Activated CD8-positive, alpha-beta memory T cell treated with anti-CD3 and anti-CD28 coated beads, Interleukin-2, amount 10 ng/mL, durations not matched to agents 7 days and 5 days (primary cell): Measurements from ENCODE around the gene C19orf25. TPM values are rescaled to one million over a fixed set of nuclear protein-coding genes. Genes with fewer than 3 reads are reported as not detected.
A peak's percentile ranks its signal among the peaks of the same experiment; 100 is the strongest.
"Not testable (repeated sequence)": the region's sequence is repeated elsewhere in the genome, so short reads cannot be mapped to it uniquely, and the experiment has no call there.

Source experiments
- ATAC-seq: fragments of 150-1000 bp; cut with Tn5 transposase; one replicate; pipeline ENCODE4 v1.10.0; 2021; ENCODE audit warnings: moderate library complexity
- CTCF ChIA-PET: fragments of 350-600 bp; sonication (Branson Sonifier 250); formaldehyde crosslinking; loops from one replicate; lab custom pipeline; 2021; ENCODE audit warnings: antibody characterized with exemption; lab: Charles Lee
- DNase-seq: peaks from one replicate; pipeline ENCODE4 v3.0.0-alpha.2; 2020
- H3K27ac Mint-ChIP-seq: one replicate; pipeline ENCODE4 v1.8.0; 2021; ENCODE audit warnings: mild to moderate bottlenecking, mixed read lengths
- H3K27me3 Mint-ChIP-seq: one replicate; pipeline ENCODE4 v1.8.0; 2021; ENCODE audit warnings: mixed read lengths
- H3K36me3 Mint-ChIP-seq: one replicate; pipeline ENCODE4 v1.8.0; 2021; ENCODE audit warnings: mild to moderate bottlenecking, mixed read lengths
- H3K4me1 Mint-ChIP-seq: one replicate; pipeline ENCODE4 v1.8.0; 2021; ENCODE audit warnings: mixed read lengths
- H3K4me3 Mint-ChIP-seq: one replicate; pipeline ENCODE4 v1.8.0; 2021; ENCODE audit warnings: mild to moderate bottlenecking, moderate library complexity, mixed read lengths
- H3K9me3 Mint-ChIP-seq: one replicate; pipeline ENCODE4 v1.8.0; 2022; ENCODE audit warnings: low read depth, mixed read lengths
- total RNA-seq, 2 experiments: library from RNA; stranded (reverse); gene quantifications; one replicate each; pipeline ENCODE4 v1.2.3, GENCODE V29; 2021

Gene C19orf25
- total RNA-seq, 2 experiments from 2014 or later = 43.3 to 48.9 TPM

GRCh38 chr19:1509602-1510441, 30.8 kb upstream of the C19orf25 start:
- H3K4me3 Mint-ChIP-seq = no peak overlapping the region
- peaks cover 6% of the 10 kb centered on the region for H3K4me1 Mint-ChIP-seq
- no peak overlapping the region for H3K27ac Mint-ChIP-seq
- H3K27me3 Mint-ChIP-seq = peaks cover 21% of the 10 kb centered on the region
- H3K9me3 Mint-ChIP-seq = peaks cover 2% of the 10 kb centered on the region
- H3K36me3 Mint-ChIP-seq = no peaks in the 10 kb centered on the region
- no peak for DNase-seq
- CTCF ChIA-PET = interaction anchor here (0.7 to 0.9 kb wide), 2 partner anchors 44 to 230 kb away, joined by 3 read pairs; no protein-coding TSS in a partner anchor
- ATAC-seq = no peak

DNA sequence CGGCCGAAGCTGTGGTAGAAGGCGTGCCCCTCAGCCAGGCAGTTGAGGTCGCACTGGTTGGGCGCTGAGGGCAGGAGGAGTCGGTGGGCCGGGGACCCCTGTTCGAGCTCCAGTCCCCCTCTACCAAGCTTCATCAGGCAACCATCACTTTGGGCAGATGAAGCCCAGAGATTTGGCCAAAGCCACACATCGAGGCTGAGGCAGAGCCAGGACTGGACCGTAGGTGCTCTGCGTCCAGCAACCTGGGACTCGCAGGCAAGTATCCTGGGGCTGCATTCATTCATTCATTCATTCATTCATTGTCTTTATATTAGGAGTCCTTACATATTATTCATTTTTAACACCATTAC, 29.5 kb upstream of the C19orf25 start:
- Mint-ChIP-seq H3K27me3 (peaks cover 31% of the 10 kb centered on the region), H3K27ac (no peak overlapping the region), H3K36me3 (no peaks in the 10 kb centered on the region), H3K9me3 (peaks cover 2% of the 10 kb centered on the region), H3K4me3 (no peak overlapping the region), H3K4me1 (peaks cover 8% of the 10 kb centered on the region)
- DNase-seq = no peak
- CTCF ChIA-PET = interaction anchor here (1.7 kb wide), 1 partner anchor 38 kb away, joined by 6 read pairs; no protein-coding TSS in a partner anchor
- no peak for ATAC-seq

DNA sequence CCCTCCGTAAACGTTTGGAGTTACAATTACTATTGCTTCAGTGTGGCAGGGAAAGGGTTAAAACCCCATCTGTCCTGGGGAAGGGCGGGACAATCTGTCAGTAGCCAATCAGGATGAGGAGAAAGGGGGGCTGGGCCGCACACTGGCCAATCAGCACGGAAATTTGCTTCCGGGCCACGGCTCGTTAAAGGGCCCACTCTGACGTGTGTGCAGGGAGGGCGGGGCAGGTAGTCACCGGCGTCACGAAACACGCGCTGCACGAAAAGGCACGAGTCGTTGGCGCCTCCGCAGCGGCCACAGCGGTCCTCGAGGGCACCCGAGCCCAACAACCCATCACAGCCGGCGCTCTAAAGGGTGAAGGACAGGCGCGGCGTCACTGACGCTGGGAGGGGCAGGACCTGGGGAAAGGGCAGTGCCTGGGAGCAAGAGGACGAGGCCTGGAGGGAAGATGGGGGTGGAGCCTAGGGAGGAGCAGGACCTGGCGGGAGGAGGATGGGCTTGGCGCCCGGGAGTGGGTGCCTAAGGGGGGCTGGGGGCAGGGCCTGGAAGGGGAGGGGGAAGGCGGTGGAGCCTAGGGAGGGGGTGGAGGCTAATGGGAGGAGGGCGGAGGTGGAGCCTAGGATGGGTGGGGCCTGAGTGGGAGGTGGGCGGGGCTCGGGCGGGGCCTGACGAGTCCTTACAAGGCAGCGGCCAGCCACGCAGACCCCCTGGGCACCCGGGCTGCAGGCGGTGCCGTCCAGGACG, 28.9 kb upstream of the C19orf25 start:
- peaks cover 2% of the 10 kb centered on the region for H3K9me3 Mint-ChIP-seq
- DNase-seq (peak; percentile 91), ATAC-seq (peak; percentile 87)
- H3K4me3 Mint-ChIP-seq = peak overlapping the region; percentile 74
- peak overlapping the region; percentile 77 for H3K27ac Mint-ChIP-seq
- peaks cover 8% of the 10 kb centered on the region for H3K4me1 Mint-ChIP-seq
- CTCF ChIA-PET = interaction anchor here (1.7 kb wide), 1 partner anchor 39 kb away, joined by 6 read pairs; no protein-coding TSS in a partner anchor
- H3K27me3 Mint-ChIP-seq = peaks cover 33% of the 10 kb centered on the region
- H3K36me3 Mint-ChIP-seq = no peaks in the 10 kb centered on the region

DNA sequence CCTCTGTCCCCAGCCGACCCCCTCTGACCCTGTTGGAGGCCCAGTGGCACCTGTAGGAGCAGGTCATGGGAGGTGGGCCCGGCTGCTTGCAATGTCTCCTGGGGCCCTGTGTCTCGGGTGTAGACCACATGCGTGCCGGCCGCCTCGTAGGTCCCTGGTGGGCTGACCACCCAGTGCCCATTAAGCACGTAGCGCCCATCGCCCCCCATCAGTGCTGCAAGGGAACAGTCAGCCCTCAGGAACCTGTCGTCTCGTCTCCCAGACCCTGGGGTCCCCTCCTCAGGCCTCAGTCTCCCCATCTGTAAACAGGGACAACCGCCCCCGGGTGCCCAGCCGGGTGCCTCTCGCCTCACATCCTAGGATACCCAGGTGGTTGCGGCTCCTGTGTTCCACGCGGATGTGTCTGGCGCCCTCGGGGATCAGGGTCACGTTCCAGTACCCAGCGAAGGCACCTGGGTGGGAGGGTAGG, 28.2 kb upstream of the C19orf25 start:
- ATAC-seq (no peak), DNase-seq (no peak)
- peaks cover 2% of the 10 kb centered on the region for H3K9me3 Mint-ChIP-seq
- H3K4me1 Mint-ChIP-seq = peaks cover 9% of the 10 kb centered on the region
- H3K4me3 Mint-ChIP-seq = no peak overlapping the region
- CTCF ChIA-PET = interaction anchor here (1.7 kb wide), 1 partner anchor 39 kb away, joined by 6 read pairs; no protein-coding TSS in a partner anchor
- H3K36me3 Mint-ChIP-seq = no peaks in the 10 kb centered on the region
- H3K27me3 Mint-ChIP-seq = peaks cover 36% of the 10 kb centered on the region
- no peak overlapping the region for H3K27ac Mint-ChIP-seq

- no peak overlapping the region for H3K4me3 Mint-ChIP-seq
- CTCF ChIA-PET = interaction anchor here (1.6 kb wide), 1 partner anchor 40 kb away, joined by 4 read pairs; no protein-coding TSS in a partner anchor
- peaks cover 2% of the 10 kb centered on the region for H3K9me3 Mint-ChIP-seq
- no peaks in the 10 kb centered on the region for H3K36me3 Mint-ChIP-seq
- DNase-seq (no peak), ATAC-seq (no peak)
- H3K27me3 Mint-ChIP-seq = peaks cover 33% of the 10 kb centered on the region
- H3K27ac Mint-ChIP-seq = no peak overlapping the region
- peaks cover 9% of the 10 kb centered on the region for H3K4me1 Mint-ChIP-seq
Measured at GRCh38 chr19:1505991-1506881, 27.2 kb upstream of the C19orf25 start.

GRCh38 chr19:1505012-1505411, 26.0 kb upstream of the C19orf25 start:
- peaks cover 2% of the 10 kb centered on the region for H3K9me3 Mint-ChIP-seq
- H3K4me1 Mint-ChIP-seq = peaks cover 9% of the 10 kb centered on the region
- no peak overlapping the region for H3K4me3 Mint-ChIP-seq
- H3K27me3 Mint-ChIP-seq = peaks cover 25% of the 10 kb centered on the region
- ATAC-seq (no peak), DNase-seq (no peak)
- H3K36me3 Mint-ChIP-seq = no peaks in the 10 kb centered on the region
- H3K27ac Mint-ChIP-seq = no peak overlapping the region
- CTCF ChIA-PET = interaction anchor here (0.6 to 1.6 kb wide), 2 partner anchors 41 to 533 kb away, joined by 4 read pairs; no protein-coding TSS in a partner anchor

GRCh38 chr19:1503925-1504773, 25.1 kb upstream of the C19orf25 start:
- Mint-ChIP-seq H3K4me3 (no peak overlapping the region), H3K27me3 (peaks cover 20% of the 10 kb centered on the region)

DNA sequence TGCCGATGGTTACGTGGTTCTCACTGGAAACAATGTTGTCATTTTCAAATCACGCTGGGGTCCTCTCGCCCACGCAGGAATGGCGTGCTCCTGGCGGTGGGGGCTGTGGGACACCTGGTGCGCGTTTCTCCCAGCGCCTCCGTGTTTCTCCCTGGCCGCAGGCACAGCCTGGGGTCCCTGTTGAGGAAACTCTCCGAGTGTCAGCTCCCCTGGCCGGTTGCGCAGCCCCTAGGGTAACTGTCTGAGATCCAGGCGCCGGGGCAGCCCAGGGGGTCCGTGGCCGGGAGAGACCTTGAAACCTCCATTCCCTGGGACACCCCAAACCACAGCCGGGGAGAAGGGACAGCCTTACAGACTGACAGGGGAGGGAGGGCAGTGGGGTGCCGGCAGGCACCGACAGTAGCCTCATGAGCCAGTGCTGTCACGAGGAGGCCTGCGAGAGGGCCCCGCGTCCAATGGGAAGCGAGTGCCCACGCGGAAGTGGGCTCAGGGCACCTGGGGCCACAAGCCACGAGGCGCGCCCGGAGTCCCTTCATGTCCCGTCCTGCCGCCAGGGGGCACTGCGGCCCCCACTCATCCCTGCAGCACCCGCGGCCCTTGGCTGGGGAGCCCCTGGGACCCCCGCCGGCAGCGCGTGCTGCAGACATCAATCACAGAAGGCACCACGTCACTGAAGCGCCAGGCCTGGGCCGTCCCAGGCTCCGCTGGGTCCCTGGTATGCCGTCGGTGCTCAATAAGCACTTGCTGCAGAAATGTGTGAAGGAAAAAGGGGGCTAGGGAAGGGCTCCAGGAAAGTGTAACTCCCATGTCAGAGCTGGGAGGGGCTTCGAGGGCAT, 24.3 kb upstream of the C19orf25 start:
- H3K27ac Mint-ChIP-seq = no peak overlapping the region
- H3K27me3 Mint-ChIP-seq = peaks cover 16% of the 10 kb centered on the region
- DNase-seq (peak; percentile 75), ATAC-seq (peak; percentile 51)
- peaks cover 9% of the 10 kb centered on the region for H3K4me1 Mint-ChIP-seq
- CTCF ChIA-PET = interaction anchor here (0.7 to 2.0 kb wide), 4 partner anchors 12 to 169 kb away, joined by 3 to 4 read pairs (median 4); no protein-coding TSS in a partner anchor
- no peaks in the 10 kb centered on the region for H3K36me3 Mint-ChIP-seq
- peaks cover 2% of the 10 kb centered on the region for H3K9me3 Mint-ChIP-seq
- no peak overlapping the region for H3K4me3 Mint-ChIP-seq

More at GRCh38 chr19:1503925-1504773, 25.1 kb upstream of the C19orf25 start:
- H3K9me3 Mint-ChIP-seq = peaks cover 2% of the 10 kb centered on the region
- CTCF ChIA-PET = no interaction called here
- DNase-seq (no peak), ATAC-seq (no peak)
- H3K27ac Mint-ChIP-seq = peak overlapping the region; percentile 24
- peaks cover 9% of the 10 kb centered on the region for H3K4me1 Mint-ChIP-seq
- H3K36me3 Mint-ChIP-seq = no peaks in the 10 kb centered on the region

- Mint-ChIP-seq H3K36me3 (no peaks in the 10 kb centered on the region), H3K4me1 (peaks cover 5% of the 10 kb centered on the region), H3K27ac (peak overlapping the region; percentile 49), H3K27me3 (peaks cover 16% of the 10 kb centered on the region), H3K9me3 (peaks cover 2% of the 10 kb centered on the region), H3K4me3 (no peak overlapping the region)
- no peak for DNase-seq
- no peak for ATAC-seq
- CTCF ChIA-PET = interaction anchor here (0.7 to 2.0 kb wide), 4 partner anchors 11 to 170 kb away, joined by 3 to 4 read pairs (median 4); no protein-coding TSS in a partner anchor
Measured at GRCh38 chr19:1502433-1503088, 23.5 kb upstream of the C19orf25 start.

- Mint-ChIP-seq H3K9me3 (peaks cover under 1% of the 10 kb centered on the region), H3K27ac (no peak overlapping the region), H3K36me3 (no peaks in the 10 kb centered on the region), H3K27me3 (peaks cover 16% of the 10 kb centered on the region), H3K4me3 (no peak overlapping the region), H3K4me1 (peaks cover 4% of the 10 kb centered on the region)
- DNase-seq (no peak), ATAC-seq (peak; percentile 21)
- CTCF ChIA-PET = interaction anchor here (1.0 to 2.0 kb wide), 2 partner anchors 10 kb away, joined by 4 to 6 read pairs; partner anchors contain the start of gene REEP6
Measured at GRCh38 chr19:1501200-1501595, 22.2 kb upstream of the C19orf25 start.

DNA sequence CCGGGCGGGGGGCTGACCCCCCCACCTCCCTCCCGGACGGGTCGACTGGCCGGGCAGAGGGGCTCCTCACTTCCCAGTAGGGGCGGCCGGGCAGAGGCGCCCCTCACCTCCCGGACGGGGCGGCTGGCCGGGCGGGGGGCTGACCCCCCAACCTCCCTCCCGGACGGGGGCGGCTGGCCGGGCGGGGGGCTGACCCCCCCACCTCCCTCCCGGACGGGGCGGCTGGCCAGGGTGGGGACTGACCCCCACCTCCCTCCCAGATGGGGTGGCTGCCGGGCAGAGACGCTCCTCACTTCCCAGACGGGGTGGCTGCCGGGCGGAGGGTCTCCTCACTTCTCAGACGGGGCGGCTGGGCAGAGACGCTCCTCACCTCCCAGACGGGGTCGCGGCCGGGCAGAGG, 20.2 kb upstream of the C19orf25 start:
- H3K9me3 Mint-ChIP-seq, DNase-seq, CTCF ChIA-PET, H3K4me1 Mint-ChIP-seq, H3K36me3 Mint-ChIP-seq, H3K4me3 Mint-ChIP-seq, ATAC-seq, H3K27ac Mint-ChIP-seq: not testable (repeated sequence)
- H3K27me3 Mint-ChIP-seq = peaks cover 11% of the 10 kb centered on the region
